DOHH2 (cell line): Measurements from ENCODE around the gene PRR36.

Source experiments
- EZH2phosphoT487 ChIP-seq: fragments of 200-600 bp; sonication (generic); IDR thresholded peaks from 2 replicates; pipeline ENCODE4 v1.6.1; 2017; ENCODE audit warnings: borderline replicate concordance, mild to moderate bottlenecking, antibody characterized with exemption, low read length, moderate library complexity, mixed read lengths
- TF ChIP-seq, protein P1 (sequence below): fragments of 200-600 bp; sonication (generic); IDR thresholded peaks from one replicate; pipeline ENCODE4 v1.5.1; 2014; ENCODE audit warnings: antibody characterized with exemption, mild to moderate bottlenecking, low read depth, low read length; ENCODE audit not compliant: poor library complexity, severe bottlenecking

DNA sequence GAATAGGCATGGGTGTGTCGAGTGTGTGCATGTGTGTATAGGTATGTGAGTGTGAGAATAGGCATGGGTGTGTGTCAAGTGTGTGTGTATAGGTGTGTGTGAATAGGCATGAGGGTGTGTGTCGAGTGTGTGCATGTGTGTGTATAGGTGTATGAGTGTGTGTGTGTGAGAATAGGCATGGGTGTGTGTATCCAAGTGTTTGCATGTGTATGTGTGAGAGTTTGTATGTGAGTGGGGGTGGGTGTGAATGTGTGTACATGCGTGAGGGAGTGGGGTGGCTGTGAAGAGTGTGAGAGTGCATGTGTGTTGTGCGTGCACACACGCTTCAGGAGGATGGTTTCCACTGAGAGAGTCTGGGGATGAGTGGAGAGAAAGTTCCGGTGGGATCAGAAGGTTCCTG is 30.7 kb downstream of the PRR36 start:
- TF ChIP-seq, protein P1, sequence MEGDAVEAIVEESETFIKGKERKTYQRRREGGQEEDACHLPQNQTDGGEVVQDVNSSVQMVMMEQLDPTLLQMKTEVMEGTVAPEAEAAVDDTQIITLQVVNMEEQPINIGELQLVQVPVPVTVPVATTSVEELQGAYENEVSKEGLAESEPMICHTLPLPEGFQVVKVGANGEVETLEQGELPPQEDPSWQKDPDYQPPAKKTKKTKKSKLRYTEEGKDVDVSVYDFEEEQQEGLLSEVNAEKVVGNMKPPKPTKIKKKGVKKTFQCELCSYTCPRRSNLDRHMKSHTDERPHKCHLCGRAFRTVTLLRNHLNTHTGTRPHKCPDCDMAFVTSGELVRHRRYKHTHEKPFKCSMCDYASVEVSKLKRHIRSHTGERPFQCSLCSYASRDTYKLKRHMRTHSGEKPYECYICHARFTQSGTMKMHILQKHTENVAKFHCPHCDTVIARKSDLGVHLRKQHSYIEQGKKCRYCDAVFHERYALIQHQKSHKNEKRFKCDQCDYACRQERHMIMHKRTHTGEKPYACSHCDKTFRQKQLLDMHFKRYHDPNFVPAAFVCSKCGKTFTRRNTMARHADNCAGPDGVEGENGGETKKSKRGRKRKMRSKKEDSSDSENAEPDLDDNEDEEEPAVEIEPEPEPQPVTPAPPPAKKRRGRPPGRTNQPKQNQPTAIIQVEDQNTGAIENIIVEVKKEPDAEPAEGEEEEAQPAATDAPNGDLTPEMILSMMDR: no peak
- no peak for TF ChIP-seq EZH2phosphoT487
